Fibroblast of lung (primary cell): ENCODE results near the gene USO1. TPM values are rescaled to one million over a fixed set of nuclear protein-coding genes. Genes with fewer than 3 reads are reported as not detected.
"Not testable (repeated sequence)": the region's sequence is repeated elsewhere in the genome, so short reads cannot be mapped to it uniquely, and the experiment has no call there.

ENCODE experiments used
- DNase-seq, 2 donors: peaks; one replicate each; pipeline versions ENCODE4 v3.0.0 to v3.0.0-alpha.2; 2010; ENCODE audit warnings: low read depth in 2 of 2
- H2AFZ ChIP-seq: 2 replicates; pipeline ENCODE4 v1.5.1; 2012; ENCODE audit warnings: low read length, control low read depth, inconsistent platforms
- H3K27ac ChIP-seq: 2 replicates; pipeline ENCODE4 v1.5.1; 2011; ENCODE audit warnings: low read length, control low read depth; ENCODE audit not compliant: insufficient read depth
- H3K27me3 ChIP-seq: 2 replicates; pipeline ENCODE4 v1.5.1; 2011; ENCODE audit warnings: mild to moderate bottlenecking, low read length; ENCODE audit not compliant: control insufficient read depth, insufficient read depth
- H3K36me3 ChIP-seq: 2 replicates; pipeline ENCODE4 v1.5.1; 2011; ENCODE audit warnings: low read length; ENCODE audit not compliant: control insufficient read depth, insufficient read depth
- H3K4me1 ChIP-seq: 2 replicates; pipeline ENCODE4 v1.5.1; 2011; ENCODE audit warnings: low read length; ENCODE audit not compliant: control insufficient read depth, insufficient read depth; ENCODE audit errors: extremely low read depth
- H3K4me2 ChIP-seq: 2 replicates; pipeline ENCODE4 v1.5.1; 2011; ENCODE audit warnings: low read length, control low read depth; ENCODE audit not compliant: insufficient read depth; ENCODE audit errors: extremely low read depth
- H3K4me3 ChIP-seq, 4 experiments: fragments of 200-600 bp in 1 of 4; sonication (generic) in 1 of 4; replicated peaks in 1 of 4; 2 replicates each; pipeline ENCODE4 v1.5.1; 2011 to 2016; ENCODE audit warnings: low read length in 4 of 4, low read depth in 3 of 4, mild to moderate bottlenecking in 3 of 4, control low read depth in 2 of 4, inconsistent platforms in 1 of 4, mixed read lengths in 1 of 4; ENCODE audit not compliant: insufficient read depth in 1 of 4; ENCODE audit errors: control extremely low read depth in 1 of 4
- H3K79me2 ChIP-seq: 2 replicates; pipeline ENCODE4 v1.5.1; 2012; ENCODE audit warnings: mild to moderate bottlenecking, low read length, inconsistent platforms; ENCODE audit not compliant: control insufficient read depth, insufficient read depth
- H3K9ac ChIP-seq: 2 replicates; pipeline ENCODE4 v1.5.1; 2011; ENCODE audit warnings: mild to moderate bottlenecking, low read length, control low read depth; ENCODE audit not compliant: insufficient read depth
- H3K9me3 ChIP-seq: 2 replicates; pipeline ENCODE4 v1.5.1; 2012; ENCODE audit warnings: low read depth, low read length; ENCODE audit not compliant: control insufficient read depth, insufficient read depth
- H4K20me1 ChIP-seq: 2 replicates; pipeline ENCODE4 v1.5.1; 2011; ENCODE audit warnings: low read length; ENCODE audit not compliant: control insufficient read depth, insufficient read depth; ENCODE audit errors: extremely low read depth
- CTCF ChIP-seq, 2 donors: IDR thresholded peaks in 1 of 2; conservative IDR thresholded peaks in 1 of 2; 1 replicate in 1 of 2; 2 replicates in 1 of 2; pipeline ENCODE4 v1.5.1; 2011 to 2012; ENCODE audit warnings: low read length in 2 of 2, control low read depth in 1 of 2, inconsistent platforms in 1 of 2, low read depth in 1 of 2, mild to moderate bottlenecking in 1 of 2
- EZH2 ChIP-seq: IDR thresholded peaks from 2 replicates; pipeline ENCODE4 v1.5.1; 2012; ENCODE audit warnings: low read length, control low read depth, mild to moderate bottlenecking; ENCODE audit errors: missing control alignments
- polyA plus RNA-seq, 2 donors: library from polyadenylated mRNA; depleted of rRNA in 1 of 2; stranded (reverse) in 1 of 2; unstranded in 1 of 2; fragments of >200 nt; gene quantifications; 2 replicates each; pipeline ENCODE4 v1.2.1, GENCODE V29; 2011 to 2012; ENCODE audit warnings: missing spikeins in 1 of 2
- total RNA-seq: library from RNA; depleted of rRNA; stranded (reverse); fragments of >200 nt; gene quantifications from 2 replicates; pipeline ENCODE4 v1.2.1, GENCODE V29; 2014

Gene USO1
- total and polyA plus RNA-seq, 2 donors (not counting 1 experiment from before 2014, with no cell fraction given), result 123 to 130 TPM

- Histone ChIP-seq H3K9ac (no peak overlapping the region), H3K27me3 (no peaks in the 10 kb centered on the region), H3K4me3 (no peak overlapping the region), H2AFZ (no peak overlapping the region), H3K4me2 (no peak overlapping the region), H3K79me2 (no peaks in the 10 kb centered on the region), H3K4me1 (peaks cover 13% of the 10 kb centered on the region), H3K27ac (no peak overlapping the region), H3K36me3 (no peaks in the 10 kb centered on the region), H4K20me1 (no peaks in the 10 kb centered on the region), H3K9me3 (no peaks in the 10 kb centered on the region)
- TF ChIP-seq EZH2 (no peak), CTCF (conservative IDR thresholded peaks at IDR 0.05 in 1 of 2, IDR thresholded peaks at IDR 0.05 in 1 of 2; ENCODE audit: low read depth in 1 of 2, low read length in 2 of 2) (no peak)
- peak in 1 of 2 donors; percentile 66 for DNase-seq
Measured at GRCh38 chr4:75845992-75846391, 121.6 kb downstream of the USO1 start.

DNA sequence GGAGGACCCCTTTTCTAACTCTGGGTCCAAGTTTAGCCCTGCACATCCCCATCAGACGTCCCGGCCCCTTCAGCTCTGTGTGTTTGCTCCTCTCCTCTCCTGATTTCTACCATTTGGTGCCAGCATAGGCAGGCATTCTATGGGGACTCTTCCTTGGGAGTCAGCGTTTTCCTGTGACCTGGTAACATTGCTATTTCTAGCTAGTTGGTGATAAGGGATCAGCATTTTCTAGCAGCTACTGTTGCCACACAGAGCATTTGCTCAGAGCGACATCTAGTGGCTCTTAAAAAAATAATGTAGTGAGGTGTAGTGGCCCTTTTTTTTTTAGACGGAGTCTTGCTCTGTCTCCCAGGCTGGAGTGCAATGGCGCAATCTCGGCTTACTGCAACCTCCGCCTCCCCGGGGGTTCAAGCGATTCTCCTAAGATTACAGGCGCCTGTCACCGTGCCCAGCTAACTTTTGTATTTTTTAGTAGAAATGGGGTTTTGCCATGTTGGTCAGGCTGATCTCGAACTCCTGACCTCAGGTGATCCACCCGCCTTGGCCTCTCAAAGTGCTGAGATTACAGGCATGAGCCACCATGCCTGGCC, 123.9 kb downstream of the USO1 start:
- not testable (repeated sequence) for H2AFZ ChIP-seq, H3K27ac ChIP-seq, H3K4me2 ChIP-seq

DNA sequence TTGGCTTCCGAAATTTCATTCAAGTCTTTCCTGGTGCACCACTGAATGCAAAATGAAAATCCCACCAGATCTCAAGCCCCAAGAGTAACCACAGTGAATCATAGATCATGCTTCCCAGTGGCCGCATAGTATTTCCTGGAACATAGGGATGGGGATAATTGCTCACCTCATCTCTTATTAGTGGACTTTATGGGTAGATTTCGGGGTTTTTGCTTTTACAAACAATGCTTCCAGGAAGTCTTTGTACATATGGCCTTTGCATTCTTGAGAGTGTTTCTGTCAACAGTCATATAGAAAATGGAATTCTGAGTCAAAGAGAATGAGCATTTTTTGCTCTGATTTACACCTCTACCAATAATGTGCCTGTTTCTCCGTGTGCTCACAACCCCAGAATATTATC, 124.5 kb downstream of the USO1 start:
- no peaks in the 10 kb centered on the region for H3K79me2 ChIP-seq
- no peak overlapping the region for H3K4me2 ChIP-seq
- no peak overlapping the region for H3K4me3 ChIP-seq
- TF ChIP-seq CTCF (conservative IDR thresholded peaks at IDR 0.05 in 1 of 2, IDR thresholded peaks at IDR 0.05 in 1 of 2; ENCODE audit: low read depth in 1 of 2, low read length in 2 of 2), result no peak
- TF ChIP-seq EZH2, result no peak
- no peak overlapping the region for H3K9ac ChIP-seq
- no peaks in the 10 kb centered on the region for H3K27me3 ChIP-seq
- peaks cover 9% of the 10 kb centered on the region for H3K4me1 ChIP-seq
- DNase-seq, result peak in 1 of 2 donors; percentile 76
- H2AFZ ChIP-seq, result no peak overlapping the region
- no peaks in the 10 kb centered on the region for H3K36me3 ChIP-seq
- H3K9me3 ChIP-seq, result no peaks in the 10 kb centered on the region
- H3K27ac ChIP-seq, result no peak overlapping the region
- H4K20me1 ChIP-seq, result no peaks in the 10 kb centered on the region

More for the DNA sequence above, 123.9 kb downstream of the USO1 start:
- not testable (repeated sequence) for H3K79me2 ChIP-seq, H3K27me3 ChIP-seq, H3K9ac ChIP-seq, H3K36me3 ChIP-seq, H4K20me1 ChIP-seq, H3K4me3 ChIP-seq, H3K9me3 ChIP-seq
- DNase-seq, result peak; percentile 92 to 94
- H3K4me1 ChIP-seq, result peaks cover 13% of the 10 kb centered on the region
- peak; percentile 66 for TF ChIP-seq CTCF (conservative IDR thresholded peaks at IDR 0.05 in 1 of 2, IDR thresholded peaks at IDR 0.05 in 1 of 2; ENCODE audit: low read depth in 1 of 2, low read length in 2 of 2)
